CD4-positive, CD25-positive, alpha-beta regulatory T cell (primary cell): ENCODE data around the gene MYL12A. TPM values are rescaled to one million over a fixed set of nuclear protein-coding genes. Genes with fewer than 3 reads are reported as not detected.

ENCODE experiments used
- ATAC-seq, 2 donors: fragments of 150-1000 bp; cut with Tn5 transposase; one replicate each; pipeline ENCODE4 v1.10.0; 2021; ENCODE audit warnings: low read depth in 2 of 2, moderate number of reproducible peaks in 2 of 2, moderate library complexity in 1 of 2
- DNase-seq, 3 donors: peaks; one replicate each; pipeline versions ENCODE4 v3.0.0 to v3.0.0-alpha.2; 2012 to 2022; ENCODE audit warnings: mixed read lengths in 1 of 3
- H3K27ac ChIP-seq: one replicate; pipeline ENCODE4 v1.7.0; 2013; ENCODE audit warnings: mild to moderate bottlenecking, low read length; ENCODE audit not compliant: insufficient read depth, poor library complexity, severe bottlenecking
- H3K27me3 ChIP-seq: one replicate; pipeline ENCODE4 v1.7.0; 2013; ENCODE audit warnings: low read length; ENCODE audit not compliant: control insufficient read depth, insufficient read depth
- H3K36me3 ChIP-seq: one replicate; pipeline ENCODE4 v1.7.0; 2013; ENCODE audit warnings: mild to moderate bottlenecking, low read length, moderate library complexity; ENCODE audit not compliant: control insufficient read depth, insufficient read depth
- H3K4me1 ChIP-seq: 2 replicates; pipeline ENCODE4 v1.7.0; 2013; ENCODE audit warnings: mild to moderate bottlenecking, low read length; ENCODE audit not compliant: insufficient read depth, control insufficient read depth, poor library complexity, severe bottlenecking
- H3K4me3 ChIP-seq: one replicate; pipeline ENCODE4 v1.7.0; 2013; ENCODE audit warnings: low read depth, mild to moderate bottlenecking, low read length, moderate library complexity
- H3K9me3 ChIP-seq, 2 experiments: 1 replicate in 1 of 2; 2 replicates in 1 of 2; pipeline ENCODE4 v1.7.0; 2013; ENCODE audit warnings: low read length in 2 of 2, mild to moderate bottlenecking in 1 of 2, moderate library complexity in 1 of 2; ENCODE audit not compliant: control insufficient read depth in 2 of 2
- H3K27ac Mint-ChIP-seq, 3 donors: one replicate each; pipeline ENCODE4 v1.8.0; 2020 to 2022; ENCODE audit warnings: mild to moderate bottlenecking in 3 of 3, mixed read lengths in 3 of 3, moderate library complexity in 2 of 3
- H3K27me3 Mint-ChIP-seq: one replicate; pipeline ENCODE4 v1.8.0; 2022; ENCODE audit warnings: mild to moderate bottlenecking, mixed read lengths
- H3K36me3 Mint-ChIP-seq: one replicate; pipeline ENCODE4 v1.8.0; 2020; ENCODE audit warnings: mixed read lengths
- H3K4me1 Mint-ChIP-seq, 4 donors: one replicate each; pipeline ENCODE4 v1.8.0; 2020 to 2022; ENCODE audit warnings: mixed read lengths in 4 of 4, mild to moderate bottlenecking in 1 of 4
- H3K4me3 Mint-ChIP-seq, 4 donors: one replicate each; pipeline ENCODE4 v1.8.0; 2020 to 2022; ENCODE audit warnings: mild to moderate bottlenecking in 4 of 4, mixed read lengths in 4 of 4, moderate library complexity in 3 of 4
- H3K9me3 Mint-ChIP-seq, 7 donors: one replicate each; pipeline ENCODE4 v1.8.0; 2020 to 2022; ENCODE audit warnings: mixed read lengths in 7 of 7, mild to moderate bottlenecking in 3 of 7, moderate library complexity in 2 of 7
- polyA plus RNA-seq, 4 donors: library from polyadenylated mRNA; unstranded; fragments of 300-500 nt; fragmentation: Illumina TruSeq; gene quantifications; one replicate each; pipeline ENCODE4 v1.2.3, GENCODE V29; 2021
- total RNA-seq: library from RNA; stranded (reverse); gene quantifications from one replicate; pipeline ENCODE4 v1.2.3, GENCODE V29; 2022

Gene MYL12A
- total and polyA plus RNA-seq, 5 donors from 2014 or later = 382 to 2,381 (median 2,345) TPM

- H3K27me3 ChIP-seq = no peaks in the 10 kb centered on the region
- H3K4me3 ChIP-seq = peak overlapping the region; percentile 10
- ATAC-seq (no peak), DNase-seq (no peak)
- H3K27ac Mint-ChIP-seq = peak overlapping the region; percentile 48 to 85 (median 62)
- peak overlapping the region; percentile 1 for H3K27ac ChIP-seq
- H3K4me3 Mint-ChIP-seq = peak overlapping the region; percentile 94 to 99 (median 98)
- H3K36me3 Mint-ChIP-seq = peaks cover 20% of the 10 kb centered on the region
- H3K36me3 ChIP-seq = peaks cover 7% of the 10 kb centered on the region
- peaks cover 0 to 11% (median 1%) of the 10 kb centered on the region in 7 donors for H3K9me3 Mint-ChIP-seq
- no peaks in the 10 kb centered on the region for H3K27me3 Mint-ChIP-seq
- H3K4me1 ChIP-seq = peaks cover 35% of the 10 kb centered on the region
- peaks cover 10 to 41% (median 20%) of the 10 kb centered on the region in 4 donors for H3K4me1 Mint-ChIP-seq
- H3K9me3 ChIP-seq = peaks cover 0 to 10% of the 10 kb centered on the region in 2 experiments
These were observed 2.4 kb upstream of the MYL12A start for GRCh38 chr18:3245185-3245564.

DNA sequence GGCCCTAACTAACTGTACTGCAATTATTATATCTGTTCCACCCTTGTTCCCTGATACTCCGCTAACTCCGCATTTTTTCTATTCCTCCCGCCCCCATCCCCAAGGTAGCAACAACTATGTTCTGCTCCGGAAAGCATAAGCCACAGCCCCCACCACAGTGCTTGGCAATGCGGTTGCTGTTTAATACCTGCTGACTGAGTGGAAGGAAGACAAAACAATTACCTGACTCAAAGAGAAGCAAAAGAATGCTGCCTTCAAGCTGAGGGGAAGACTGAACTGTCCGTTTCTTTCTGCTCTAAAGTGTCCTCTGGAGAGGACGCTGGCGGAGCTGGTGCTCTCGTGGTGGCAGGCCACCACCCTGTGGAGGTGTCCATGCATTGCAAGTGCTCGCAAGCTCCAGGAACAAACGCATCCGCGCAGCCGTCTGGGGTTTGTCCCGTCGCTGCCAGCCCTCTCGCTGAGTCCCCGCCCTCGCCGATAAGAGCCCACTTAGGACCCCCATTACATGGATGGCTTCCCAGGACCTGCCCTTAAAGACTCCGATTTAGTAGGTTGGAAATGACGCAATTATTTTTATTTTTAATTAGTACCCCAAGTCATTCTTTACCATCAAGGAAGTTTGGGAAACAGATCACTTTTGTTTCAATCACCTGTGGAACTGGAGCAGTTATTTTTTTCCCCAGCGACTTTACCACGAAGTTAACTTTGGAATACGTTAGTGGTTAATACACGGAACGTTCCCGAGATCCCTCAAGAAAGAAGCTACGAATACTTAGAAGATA lies 1.6 kb upstream of the MYL12A start:
- Histone ChIP-seq H3K4me1 (peaks cover 44% of the 10 kb centered on the region), H3K27me3 (no peaks in the 10 kb centered on the region), H3K36me3 (peaks cover 7% of the 10 kb centered on the region), H3K4me3 (peak overlapping the region; percentile 99), H3K9me3 (peaks cover 0 to 10% of the 10 kb centered on the region in 2 experiments), H3K27ac (peak overlapping the region; percentile 88)
- H3K4me1 Mint-ChIP-seq = peaks cover 16 to 47% (median 26%) of the 10 kb centered on the region in 4 donors
- H3K9me3 Mint-ChIP-seq = peaks cover 0 to 7% (median 0%) of the 10 kb centered on the region in 7 donors
- peak overlapping the region; percentile 94 to 99 (median 98) for H3K4me3 Mint-ChIP-seq
- peak; percentile 65 to 90 (median 74) for DNase-seq
- ATAC-seq = peak; percentile 63 to 72
- peaks cover 18% of the 10 kb centered on the region for H3K36me3 Mint-ChIP-seq
- no peaks in the 10 kb centered on the region for H3K27me3 Mint-ChIP-seq
- H3K27ac Mint-ChIP-seq = peak overlapping the region; percentile 62 to 98 (median 94)

DNA sequence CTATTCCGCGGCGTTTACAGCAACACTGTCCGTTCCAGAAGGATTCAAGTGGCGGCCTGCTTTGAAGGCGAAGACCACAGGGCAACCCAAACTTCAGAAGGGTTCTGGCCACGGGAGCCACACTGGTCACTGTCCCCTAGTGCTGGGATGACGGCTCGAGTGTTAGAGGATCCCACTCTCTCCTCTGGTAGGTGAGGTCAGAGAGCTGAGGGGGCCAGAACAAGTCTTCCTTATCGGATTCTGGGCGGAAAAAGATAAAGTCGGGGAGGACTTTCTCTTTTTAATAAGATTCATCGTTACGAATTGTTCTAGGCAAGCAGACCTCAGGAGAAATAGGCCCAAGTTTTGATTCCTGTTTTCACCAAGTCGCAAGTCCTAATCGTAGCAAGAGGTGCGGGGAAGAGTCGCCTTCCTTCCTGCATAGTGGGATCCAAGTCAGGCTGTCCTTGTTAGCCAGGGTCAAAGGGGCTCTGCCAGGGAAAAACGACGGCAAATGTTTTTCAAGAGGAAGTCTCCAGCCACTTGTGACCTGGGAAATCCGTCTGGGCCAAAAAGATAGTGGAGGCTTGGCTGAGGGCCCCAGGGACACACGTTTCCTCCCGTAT lies 864 bp upstream of the MYL12A start:
- H3K4me3 ChIP-seq = peak overlapping the region; percentile 99
- no peaks in the 10 kb centered on the region for H3K27me3 Mint-ChIP-seq
- H3K36me3 ChIP-seq = peaks cover 7% of the 10 kb centered on the region
- peaks cover 0 to 5% of the 10 kb centered on the region in 2 experiments for H3K9me3 ChIP-seq
- H3K4me1 ChIP-seq = peaks cover 51% of the 10 kb centered on the region
- ATAC-seq (no peak), DNase-seq (no peak)
- peak overlapping the region; percentile 62 to 98 (median 94) for H3K27ac Mint-ChIP-seq
- peak overlapping the region; percentile 88 for H3K27ac ChIP-seq
- peak overlapping the region; percentile 94 to 99 (median 98) for H3K4me3 Mint-ChIP-seq
- peaks cover 18% of the 10 kb centered on the region for H3K36me3 Mint-ChIP-seq
- H3K4me1 Mint-ChIP-seq = peaks cover 19 to 53% (median 30%) of the 10 kb centered on the region in 4 donors
- H3K9me3 Mint-ChIP-seq = peaks cover 0 to 7% (median 0%) of the 10 kb centered on the region in 7 donors
- H3K27me3 ChIP-seq = no peaks in the 10 kb centered on the region

DNA sequence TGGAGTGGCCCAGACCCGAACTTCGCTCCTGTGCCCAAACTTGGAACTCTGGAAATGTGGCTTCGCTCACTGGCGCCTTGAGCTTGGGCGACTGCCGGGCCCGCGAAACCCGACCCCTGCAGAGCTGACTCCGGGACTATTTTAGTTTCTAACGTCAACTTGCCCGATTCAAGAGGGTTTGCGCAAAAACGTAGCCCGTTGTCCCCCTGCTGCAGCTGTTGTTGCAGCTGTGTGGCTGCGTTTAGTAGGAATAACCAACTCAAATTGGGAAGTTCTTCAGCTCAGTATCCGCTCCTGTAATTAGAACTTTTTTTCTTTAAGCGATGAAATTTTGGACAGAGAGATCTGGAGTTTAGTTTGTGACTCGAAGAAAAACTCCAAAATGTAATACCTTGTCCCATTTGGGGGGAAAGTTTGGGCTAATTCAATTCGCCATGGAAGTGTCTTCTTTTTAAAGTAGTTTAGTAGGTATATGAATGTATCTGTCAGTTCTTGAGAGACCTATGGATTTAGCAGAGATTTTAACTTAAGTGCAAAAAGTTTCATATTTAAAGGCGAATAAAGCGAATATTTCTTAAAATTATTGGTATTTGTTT lies 559 bp downstream of the MYL12A start:
- ATAC-seq = no peak

GRCh38 chr18:3248658-3249359 lies 1.2 kb downstream of the MYL12A start:
- no peaks in the 10 kb centered on the region for H3K9me3 ChIP-seq
- Mint-ChIP-seq H3K27ac (peak overlapping the region; percentile 62 to 98 (median 94)), H3K4me3 (peak overlapping the region; percentile 94 to 99 (median 98)), H3K9me3 (no peaks in the 10 kb centered on the region), H3K27me3 (no peaks in the 10 kb centered on the region), H3K36me3 (peaks cover 25% of the 10 kb centered on the region), H3K4me1 (peaks cover 32 to 67% (median 49%) of the 10 kb centered on the region in 4 donors)
- no peaks in the 10 kb centered on the region for H3K27me3 ChIP-seq
- peak overlapping the region; percentile 99 for H3K4me3 ChIP-seq
- H3K36me3 ChIP-seq = peaks cover 17% of the 10 kb centered on the region
- H3K27ac ChIP-seq = peak overlapping the region; percentile 88
- ATAC-seq (no peak), DNase-seq (peak; percentile 20 to 90 (median 62))
- H3K4me1 ChIP-seq = peaks cover 71% of the 10 kb centered on the region

More for the DNA sequence above, 559 bp downstream of the MYL12A start:
- Mint-ChIP-seq H3K4me3 (peak overlapping the region; percentile 94 to 99 (median 98)), H3K27ac (peak overlapping the region; percentile 62 to 98 (median 94)), H3K4me1 (peaks cover 32 to 65% (median 43%) of the 10 kb centered on the region in 4 donors), H3K36me3 (peaks cover 19% of the 10 kb centered on the region), H3K27me3 (no peaks in the 10 kb centered on the region), H3K9me3 (no peaks in the 10 kb centered on the region)
- Histone ChIP-seq H3K4me3 (peak overlapping the region; percentile 99), H3K4me1 (peaks cover 65% of the 10 kb centered on the region), H3K9me3 (no peaks in the 10 kb centered on the region), H3K27me3 (no peaks in the 10 kb centered on the region), H3K27ac (peak overlapping the region; percentile 88), H3K36me3 (peaks cover 11% of the 10 kb centered on the region)
- peak in 1 of 3 donors; percentile 61 for DNase-seq

- Histone ChIP-seq H3K4me1 (peaks cover 77% of the 10 kb centered on the region), H3K36me3 (peaks cover 34% of the 10 kb centered on the region), H3K27ac (peak overlapping the region; percentile 88), H3K4me3 (peak overlapping the region; percentile 99), H3K9me3 (no peaks in the 10 kb centered on the region), H3K27me3 (no peaks in the 10 kb centered on the region)
- Mint-ChIP-seq H3K4me1 (peaks cover 41 to 70% (median 56%) of the 10 kb centered on the region in 4 donors), H3K4me3 (peak overlapping the region; percentile 87 to 98 (median 96)), H3K9me3 (no peaks in the 10 kb centered on the region), H3K36me3 (peaks cover 36% of the 10 kb centered on the region), H3K27ac (peak overlapping the region; percentile 62 to 100 (median 80)), H3K27me3 (no peaks in the 10 kb centered on the region)
- DNase-seq (peak in 1 of 3 donors; percentile 37), ATAC-seq (no peak)
These were observed 2.9 kb downstream of the MYL12A start for GRCh38 chr18:3250237-3251107.
